Colonic mucosa (tissue), 4 donors: ENCODE data around the gene CUL7. TPM values are rescaled to one million over a fixed set of nuclear protein-coding genes. Genes with fewer than 3 reads are reported as not detected.

Source experiments
- DNase-seq: peaks from one replicate; pipeline ENCODE4 v3.0.0-alpha.2; 2020
- H3K27ac ChIP-seq: fragments of 200-600 bp; one replicate; pipeline ENCODE4 v1.8.0; 2021
- H3K27me3 ChIP-seq: fragments of 200-600 bp; one replicate; pipeline ENCODE4 v1.8.0; 2021
- H3K36me3 ChIP-seq: fragments of 200-600 bp; one replicate; pipeline ENCODE4 v1.8.0; 2021
- H3K4me1 ChIP-seq: fragments of 200-600 bp; one replicate; pipeline ENCODE4 v1.8.0; 2021; ENCODE audit warnings: mild to moderate bottlenecking
- H3K4me3 ChIP-seq: fragments of 200-600 bp; one replicate; pipeline ENCODE4 v1.8.0; 2021
- H3K9ac ChIP-seq, 2 donors: one replicate each; pipeline ENCODE4 v1.7.0; 2013; ENCODE audit warnings: control low read depth in 2 of 2, low read depth in 2 of 2, low read length in 2 of 2
- H3K9me3 ChIP-seq: fragments of 200-600 bp; one replicate; pipeline ENCODE4 v1.8.0; 2021
- intact Hi-C: fragments of 100-400 bp; cut with DNase I; formaldehyde crosslinking; loops from one replicate; pipeline ENCODE4 v1.14.1; 2022
- total RNA-seq, 2 donors: library from RNA; stranded (reverse); fragmentation: NEBNext Ultra II Directional in 1 of 2; extraction: Animal tissue kit (Norgen Biotek cat#: 25700) in 1 of 2; gene quantifications; one replicate each; pipeline ENCODE4 v1.2.1, GENCODE V29; 2021
- TF ChIP-seq, protein P1 (sequence below): fragments of 200-600 bp; IDR thresholded peaks from one replicate; pipeline ENCODE4 v1.8.0; 2022; ENCODE audit warnings: antibody characterized with exemption, mild to moderate bottlenecking
- donor health status: healthy.
- donor health status: DM: no; HTN: no; CAD: no.
- donor health status: DM: no; HTN: no; CAD: no.

Gene CUL7
- total RNA-seq, 2 donors from 2014 or later, result 13.7 to 15.3 TPM

- H3K9ac ChIP-seq, result no peak overlapping the region
- TF ChIP-seq, protein P1, sequence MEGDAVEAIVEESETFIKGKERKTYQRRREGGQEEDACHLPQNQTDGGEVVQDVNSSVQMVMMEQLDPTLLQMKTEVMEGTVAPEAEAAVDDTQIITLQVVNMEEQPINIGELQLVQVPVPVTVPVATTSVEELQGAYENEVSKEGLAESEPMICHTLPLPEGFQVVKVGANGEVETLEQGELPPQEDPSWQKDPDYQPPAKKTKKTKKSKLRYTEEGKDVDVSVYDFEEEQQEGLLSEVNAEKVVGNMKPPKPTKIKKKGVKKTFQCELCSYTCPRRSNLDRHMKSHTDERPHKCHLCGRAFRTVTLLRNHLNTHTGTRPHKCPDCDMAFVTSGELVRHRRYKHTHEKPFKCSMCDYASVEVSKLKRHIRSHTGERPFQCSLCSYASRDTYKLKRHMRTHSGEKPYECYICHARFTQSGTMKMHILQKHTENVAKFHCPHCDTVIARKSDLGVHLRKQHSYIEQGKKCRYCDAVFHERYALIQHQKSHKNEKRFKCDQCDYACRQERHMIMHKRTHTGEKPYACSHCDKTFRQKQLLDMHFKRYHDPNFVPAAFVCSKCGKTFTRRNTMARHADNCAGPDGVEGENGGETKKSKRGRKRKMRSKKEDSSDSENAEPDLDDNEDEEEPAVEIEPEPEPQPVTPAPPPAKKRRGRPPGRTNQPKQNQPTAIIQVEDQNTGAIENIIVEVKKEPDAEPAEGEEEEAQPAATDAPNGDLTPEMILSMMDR, result no peak
- DNase-seq, result no peak
- intact Hi-C loops, result no loop called here
- no peaks in the 10 kb centered on the region for H3K27me3 ChIP-seq
- H3K4me3 ChIP-seq, result no peak overlapping the region
- H3K9me3 ChIP-seq, result no peaks in the 10 kb centered on the region
- H3K36me3 ChIP-seq, result no peaks in the 10 kb centered on the region
- H3K4me1 ChIP-seq, result no peaks in the 10 kb centered on the region
- no peak overlapping the region for H3K27ac ChIP-seq
Observed at GRCh38 chr6:43038727-43039126, 14.9 kb downstream of the CUL7 start.

DNA sequence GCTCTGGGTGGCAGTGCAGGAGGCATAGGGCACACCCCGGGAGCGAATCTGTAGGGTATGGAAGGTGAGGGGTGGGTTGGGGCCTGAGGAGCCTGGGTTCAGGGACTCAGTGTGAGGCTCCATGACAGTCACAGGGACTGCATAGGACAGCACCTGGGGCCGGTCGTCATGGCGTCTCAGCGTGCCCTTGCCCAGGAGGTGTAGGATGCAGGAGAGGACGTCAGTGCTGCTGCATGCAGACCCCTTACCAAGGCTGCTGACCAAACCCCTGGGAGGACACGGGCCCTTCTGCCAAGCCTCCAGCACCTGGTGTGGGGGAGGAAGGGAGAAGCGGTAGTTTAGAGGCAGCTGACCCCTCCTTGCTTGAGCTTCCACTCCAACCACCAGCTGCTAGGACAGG, 15.9 kb downstream of the CUL7 start:
- H3K27me3 ChIP-seq, result no peaks in the 10 kb centered on the region
- intact Hi-C loops, result no loop called here
- no peak for DNase-seq

GRCh38 chr6:43037197-43037596, 16.5 kb downstream of the CUL7 start:
- no peak for DNase-seq
- Histone ChIP-seq H3K9me3 (no peaks in the 10 kb centered on the region), H3K27me3 (no peaks in the 10 kb centered on the region), H3K27ac (no peak overlapping the region), H3K4me1 (no peaks in the 10 kb centered on the region), H3K4me3 (no peak overlapping the region), H3K36me3 (no peaks in the 10 kb centered on the region), H3K9ac (no peak overlapping the region)
- TF ChIP-seq, protein P1, result no peak
- intact Hi-C loops, result no loop called here

More for the DNA sequence above, 15.9 kb downstream of the CUL7 start:
- Histone ChIP-seq H3K9me3 (no peaks in the 10 kb centered on the region), H3K9ac (no peak overlapping the region), H3K4me1 (no peaks in the 10 kb centered on the region), H3K36me3 (no peaks in the 10 kb centered on the region), H3K27ac (no peak overlapping the region), H3K4me3 (no peak overlapping the region)
- TF ChIP-seq, protein P1, result no peak

- H3K9me3 ChIP-seq, result no peaks in the 10 kb centered on the region
- no peaks in the 10 kb centered on the region for H3K36me3 ChIP-seq
- intact Hi-C loops, result no loop called here
- no peak overlapping the region for H3K27ac ChIP-seq
- H3K4me3 ChIP-seq, result no peak overlapping the region
- TF ChIP-seq, protein P1, result no peak
- no peak overlapping the region for H3K9ac ChIP-seq
- H3K4me1 ChIP-seq, result no peaks in the 10 kb centered on the region
- no peak for DNase-seq
- no peaks in the 10 kb centered on the region for H3K27me3 ChIP-seq
Observed at GRCh38 chr6:43036712-43037111, 16.9 kb downstream of the CUL7 start.

GRCh38 chr6:43035495-43036194, 18.0 kb downstream of the CUL7 start:
- Histone ChIP-seq H3K4me3 (no peak overlapping the region), H3K27ac (no peak overlapping the region), H3K9me3 (no peaks in the 10 kb centered on the region), H3K36me3 (no peaks in the 10 kb centered on the region), H3K4me1 (no peaks in the 10 kb centered on the region), H3K27me3 (no peaks in the 10 kb centered on the region), H3K9ac (no peak overlapping the region)
- TF ChIP-seq, protein P1, result no peak
- DNase-seq, result no peak
- intact Hi-C loops, result no loop called here
